Endothelial cell of umbilical vein (primary cell): ENCODE data around the gene GLUD2. TPM values are rescaled to one million over a fixed set of nuclear protein-coding genes. Genes with fewer than 3 reads are reported as not detected.

Experiments
- BruUV-seq: library from RNA; stranded (reverse); fragments of 400-500 nt; replicated peaks from 2 replicates; lab custom pipeline; 2021; lab: Mats Ljungman, UMichigan
- CTCF ChIA-PET: fragments of 300-600, 350-600 bp; sonication (Branson Sonifier 250); formaldehyde crosslinking; loops from one replicate; lab custom pipeline; 2021; ENCODE audit warnings: antibody characterized with exemption, inconsistent platforms; lab: Charles Lee
- POLR2A ChIA-PET: fragments of 300-600, 350-600 bp; sonication (Branson Sonifier 250); formaldehyde crosslinking; loops from one replicate; lab custom pipeline; 2021; ENCODE audit warnings: antibody characterized with exemption, inconsistent platforms; lab: Charles Lee
- DNase-seq: peaks from one replicate; pipeline ENCODE4 v3.0.0-alpha.2; 2011; ENCODE audit warnings: low read depth, low spot score
- FAIRE-seq: peaks from 2 replicates; lab custom pipeline; 2011; peaks lifted over from hg19 to GRCh38; lab: Jason Lieb, UNC
- H2AFZ ChIP-seq: 2 replicates; pipeline ENCODE4 v1.6.0; 2012; ENCODE audit warnings: low read depth, low read length, control low read depth, inconsistent platforms
- H3K27ac ChIP-seq: 2 replicates; pipeline ENCODE4 v1.5.1; 2011; ENCODE audit warnings: low read depth, mild to moderate bottlenecking, control low read depth, low read length, moderate library complexity; ENCODE audit not compliant: insufficient read depth
- H3K27me3 ChIP-seq, 2 experiments: 2 replicates each; pipeline versions ENCODE4 v1.6.0 to v1.6.1; 2011; ENCODE audit warnings: low read length in 2 of 2, mixed read lengths in 1 of 2; ENCODE audit not compliant: control insufficient read depth in 2 of 2, insufficient read depth in 2 of 2
- H3K36me3 ChIP-seq, 2 experiments: 2 replicates in 1 of 2; 3 replicates in 1 of 2; pipeline ENCODE4 v1.5.1; 2011; ENCODE audit warnings: low read length in 2 of 2, mild to moderate bottlenecking in 1 of 2, moderate library complexity in 1 of 2; ENCODE audit not compliant: control insufficient read depth in 2 of 2, insufficient read depth in 2 of 2; ENCODE audit errors: extremely low read depth in 1 of 2
- H3K4me1 ChIP-seq: 3 replicates; pipeline ENCODE4 v1.5.1; 2011; ENCODE audit warnings: mild to moderate bottlenecking, low read length; ENCODE audit not compliant: control insufficient read depth, insufficient read depth; ENCODE audit errors: extremely low read depth
- H3K4me2 ChIP-seq: 2 replicates; pipeline ENCODE4 v1.6.1; 2011; ENCODE audit warnings: low read length, control low read depth, mixed read lengths; ENCODE audit not compliant: insufficient read depth
- H3K4me3 ChIP-seq, 3 experiments: fragments of 200-600 bp in 1 of 3; sonication (generic), shearing (Covaris generic) in 1 of 3; replicated peaks in 1 of 3; 2 replicates each; pipeline ENCODE4 v1.5.1; 2011 to 2016; ENCODE audit warnings: control low read depth in 3 of 3, low read length in 3 of 3, mild to moderate bottlenecking in 2 of 3, inconsistent platforms in 1 of 3, low read depth in 1 of 3, moderate library complexity in 1 of 3; ENCODE audit not compliant: insufficient read depth in 1 of 3
- H3K79me2 ChIP-seq: 2 replicates; pipeline ENCODE4 v1.6.0; 2012; ENCODE audit warnings: low read length, inconsistent platforms; ENCODE audit not compliant: control insufficient read depth, insufficient read depth
- H3K9ac ChIP-seq: replicated peaks from 2 replicates; pipeline ENCODE3; 2011; ENCODE audit warnings: low read length, control low read depth; ENCODE audit not compliant: insufficient read depth; ENCODE audit errors: extremely low read depth
- H3K9me1 ChIP-seq: replicated peaks from 3 replicates; pipeline ENCODE4 v1.6.0; 2011; ENCODE audit warnings: mild to moderate bottlenecking, low read length; ENCODE audit not compliant: control insufficient read depth, insufficient read depth; ENCODE audit errors: extremely low read depth
- H3K9me3 ChIP-seq: replicated peaks from 2 replicates; pipeline ENCODE4 v1.5.1; 2012; ENCODE audit warnings: low read length, inconsistent platforms; ENCODE audit not compliant: control insufficient read depth, insufficient read depth
- H4K20me1 ChIP-seq: replicated peaks from 2 replicates; pipeline ENCODE3; 2011; ENCODE audit warnings: mild to moderate bottlenecking, low read length; ENCODE audit not compliant: control insufficient read depth, insufficient read depth; ENCODE audit errors: extremely low read depth
- EZH2 ChIP-seq: IDR thresholded peaks from 2 replicates; pipeline ENCODE4 v1.6.1; 2012; ENCODE audit warnings: borderline replicate concordance, low read depth, mild to moderate bottlenecking, moderate library complexity, low read length, inconsistent platforms; ENCODE audit not compliant: severe bottlenecking
- FOS ChIP-seq: IDR thresholded peaks from 2 replicates; pipeline ENCODE4 v1.6.1; 2011; ENCODE audit warnings: mild to moderate bottlenecking, low read length, moderate library complexity, borderline replicate concordance; ENCODE audit not compliant: insufficient read depth
- GATA2 ChIP-seq: IDR thresholded peaks from 2 replicates; pipeline ENCODE4 v1.7.0; 2011; ENCODE audit warnings: low read depth, mild to moderate bottlenecking, moderate library complexity, mixed read lengths, low read length; ENCODE audit not compliant: insufficient read length, insufficient read depth
- JUN ChIP-seq: IDR thresholded peaks from 2 replicates; pipeline ENCODE4 v1.6.1; 2011; ENCODE audit warnings: borderline replicate concordance, low read depth; ENCODE audit not compliant: insufficient read length, insufficient read depth
- MYC ChIP-seq: IDR thresholded peaks from one replicate; pipeline ENCODE4 v1.6.1; 2011; ENCODE audit warnings: mild to moderate bottlenecking, low read depth, low read length
- POLR2A ChIP-seq: IDR thresholded peaks from 2 replicates; pipeline ENCODE4 v1.6.1; 2012; ENCODE audit warnings: low read depth, mild to moderate bottlenecking, control low read depth, low read length
- POLR2AphosphoS5 ChIP-seq: IDR thresholded peaks from 2 replicates; pipeline ENCODE4 v1.6.1; 2012; ENCODE audit warnings: low read depth, mild to moderate bottlenecking, control low read depth, low read length, moderate library complexity; ENCODE audit not compliant: insufficient read depth
- dilution Hi-C: fragments of 300-500 bp; cut with MboI; formaldehyde crosslinking; loops from one replicate; pipeline ENCODE4 v1.15.0; 2019; ENCODE audit warnings: low sequenced_read_pairs; ENCODE audit not compliant: extremely low pct_ligation_motif_present
- intact Hi-C: fragments of 100-400 bp; cut with micrococcal nuclease; formaldehyde crosslinking; loops from one replicate; pipeline ENCODE4 v1.10.0; 2022
- polyA plus RNA-seq, 4 experiments: library from polyadenylated mRNA; depleted of rRNA in 3 of 4; stranded (reverse) in 3 of 4; unstranded in 1 of 4; fragments of >200 nt; gene quantifications; 2 replicates each; pipeline versions ENCODE4 v1.2.1 to v1.2.3, GENCODE V29; 2011 to 2012; ENCODE audit warnings: missing spikeins in 1 of 4
- total RNA-seq: library from RNA; stranded (reverse); gene quantifications from 2 replicates; pipeline ENCODE4 v1.2.3, GENCODE V29; 2021
- TF ChIP-seq, protein P1 (sequence below), 2 donors: IDR thresholded peaks; 1 replicate in 1 of 2; 2 replicates in 1 of 2; pipeline ENCODE4 v1.5.1; 2011; ENCODE audit warnings: low read length in 2 of 2, mild to moderate bottlenecking in 2 of 2, moderate library complexity in 2 of 2, control low read depth in 1 of 2, inconsistent platforms in 1 of 2, low read depth in 1 of 2; ENCODE audit not compliant: insufficient read depth in 1 of 2; ENCODE audit errors: extremely low read depth in 1 of 2
- TF ChIP-seq, protein P2 (sequence below): IDR thresholded peaks from 2 replicates; pipeline ENCODE4 v1.6.1; 2011; ENCODE audit not compliant: insufficient read depth, insufficient read length

GLUD2 gene
- total and polyA plus RNA-seq, 2 donors (not counting 3 experiments of a cell fraction or from before 2014, with no cell fraction given): 0.19 to 0.33 TPM

DNA sequence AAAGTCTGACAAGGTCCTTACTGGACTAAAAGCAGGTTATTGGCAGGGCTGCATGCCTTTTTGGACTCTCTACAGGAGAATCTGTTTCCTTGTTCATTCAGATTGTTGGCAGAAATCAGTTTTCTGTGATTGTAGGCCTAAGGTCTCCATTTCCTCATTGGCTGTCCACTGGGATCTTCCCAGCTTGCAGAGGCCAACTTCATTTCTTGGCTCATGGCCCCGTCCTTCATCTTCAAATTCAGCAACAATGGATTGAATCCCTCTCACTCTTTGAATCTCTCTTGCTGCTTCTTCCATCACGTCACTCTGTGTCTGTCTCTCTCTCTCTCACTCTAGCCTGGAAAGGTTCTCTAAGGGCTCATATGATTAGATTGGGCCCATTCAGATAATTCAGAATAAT lies 14.9 kb upstream of the GLUD2 start:
- Histone ChIP-seq H3K4me3 (no peak overlapping the region), H3K9me1 (no peaks in the 10 kb centered on the region), H3K36me3 (no peaks in the 10 kb centered on the region), H3K9me3 (no peaks in the 10 kb centered on the region), H2AFZ (no peak overlapping the region), H3K27ac (no peak overlapping the region), H3K4me1 (no peaks in the 10 kb centered on the region), H3K27me3 (no peaks in the 10 kb centered on the region), H3K9ac (no peak overlapping the region), H4K20me1 (no peaks in the 10 kb centered on the region), H3K79me2 (no peaks in the 10 kb centered on the region), H3K4me2 (no peak overlapping the region)
- BruUV-seq: no TSS peak
- intact Hi-C loops (no loop called here), dilution Hi-C loops (no loop called here)
- CTCF ChIA-PET: no interaction called here
- POLR2A ChIA-PET: no interaction called here
- DNase-seq (no peak), FAIRE-seq (no peak)
- TF ChIP-seq EZH2: no peak
- no peak for TF ChIP-seq POLR2AphosphoS5
- TF ChIP-seq MYC: no peak
- TF ChIP-seq FOS: no peak
- TF ChIP-seq, protein P1, sequence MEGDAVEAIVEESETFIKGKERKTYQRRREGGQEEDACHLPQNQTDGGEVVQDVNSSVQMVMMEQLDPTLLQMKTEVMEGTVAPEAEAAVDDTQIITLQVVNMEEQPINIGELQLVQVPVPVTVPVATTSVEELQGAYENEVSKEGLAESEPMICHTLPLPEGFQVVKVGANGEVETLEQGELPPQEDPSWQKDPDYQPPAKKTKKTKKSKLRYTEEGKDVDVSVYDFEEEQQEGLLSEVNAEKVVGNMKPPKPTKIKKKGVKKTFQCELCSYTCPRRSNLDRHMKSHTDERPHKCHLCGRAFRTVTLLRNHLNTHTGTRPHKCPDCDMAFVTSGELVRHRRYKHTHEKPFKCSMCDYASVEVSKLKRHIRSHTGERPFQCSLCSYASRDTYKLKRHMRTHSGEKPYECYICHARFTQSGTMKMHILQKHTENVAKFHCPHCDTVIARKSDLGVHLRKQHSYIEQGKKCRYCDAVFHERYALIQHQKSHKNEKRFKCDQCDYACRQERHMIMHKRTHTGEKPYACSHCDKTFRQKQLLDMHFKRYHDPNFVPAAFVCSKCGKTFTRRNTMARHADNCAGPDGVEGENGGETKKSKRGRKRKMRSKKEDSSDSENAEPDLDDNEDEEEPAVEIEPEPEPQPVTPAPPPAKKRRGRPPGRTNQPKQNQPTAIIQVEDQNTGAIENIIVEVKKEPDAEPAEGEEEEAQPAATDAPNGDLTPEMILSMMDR (IDR thresholded peaks at IDR 0.05; ENCODE audit: extremely low read depth in 1 of 2, insufficient read depth in 1 of 2, low read depth in 1 of 2, low read length in 2 of 2): no peak
- no peak for TF ChIP-seq GATA2
- no peak for TF ChIP-seq POLR2A
- TF ChIP-seq, protein P2, sequence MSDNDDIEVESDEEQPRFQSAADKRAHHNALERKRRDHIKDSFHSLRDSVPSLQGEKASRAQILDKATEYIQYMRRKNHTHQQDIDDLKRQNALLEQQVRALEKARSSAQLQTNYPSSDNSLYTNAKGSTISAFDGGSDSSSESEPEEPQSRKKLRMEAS: no peak
- TF ChIP-seq JUN: no peak
